H9 (cell line): ENCODE measurements around the gene TMEM272. TPM values are rescaled to one million over a fixed set of nuclear protein-coding genes. Genes with fewer than 3 reads are reported as not detected.

Experiments used
- DNase-seq: peaks from one replicate; pipeline ENCODE4 v3.0.0-alpha.2; 2017
- H2AFZ ChIP-seq: one replicate; pipeline ENCODE4 v1.6.1; 2013; ENCODE audit warnings: mild to moderate bottlenecking, low read length, control low read depth, moderate library complexity
- H2AK5ac ChIP-seq: 2 replicates; pipeline ENCODE4 v1.6.1; 2013; ENCODE audit warnings: low read length, control low read depth, mixed read lengths; ENCODE audit not compliant: insufficient read length
- H2BK120ac ChIP-seq: one replicate; pipeline ENCODE4 v1.6.1; 2013; ENCODE audit warnings: low read depth, mild to moderate bottlenecking, low read length, control low read depth, inconsistent platforms; ENCODE audit not compliant: poor library complexity, severe bottlenecking
- H2BK12ac ChIP-seq: 2 replicates; pipeline ENCODE4 v1.6.1; 2013; ENCODE audit warnings: low read length, control low read depth, mixed read lengths, low read depth; ENCODE audit not compliant: insufficient read length
- H2BK15ac ChIP-seq: 2 replicates; pipeline ENCODE4 v1.6.1; 2013; ENCODE audit warnings: low read depth, low read length, control low read depth
- H2BK20ac ChIP-seq: one replicate; pipeline ENCODE4 v1.6.1; 2013; ENCODE audit warnings: low read depth, mild to moderate bottlenecking, low read length, control low read depth, inconsistent platforms; ENCODE audit not compliant: poor library complexity, severe bottlenecking
- H2BK5ac ChIP-seq: 2 replicates; pipeline ENCODE4 v1.6.1; 2013; ENCODE audit warnings: low read length, control low read depth, mixed read lengths; ENCODE audit not compliant: insufficient read length
- H3K14ac ChIP-seq: 2 replicates; pipeline ENCODE4 v1.6.1; 2013; ENCODE audit warnings: low read length, control low read depth; ENCODE audit not compliant: insufficient read depth
- H3K18ac ChIP-seq: 2 replicates; pipeline ENCODE4 v1.6.1; 2013; ENCODE audit warnings: low read depth, mild to moderate bottlenecking, mixed read lengths, low read length, control low read depth; ENCODE audit not compliant: insufficient read length
- H3K23ac ChIP-seq: 2 replicates; pipeline ENCODE4 v1.6.1; 2013; ENCODE audit warnings: low read length, control low read depth, mixed read lengths, low read depth; ENCODE audit not compliant: insufficient read length
- H3K23me2 ChIP-seq: 2 replicates; pipeline ENCODE4 v1.6.1; 2013; ENCODE audit warnings: low read depth, mild to moderate bottlenecking, mixed read lengths, low read length, control low read depth; ENCODE audit not compliant: insufficient read length, poor library complexity, severe bottlenecking
- H3K27ac ChIP-seq: 2 replicates; pipeline ENCODE4 v1.5.1; 2013; ENCODE audit warnings: low read length, control low read depth, mixed read lengths, low read depth; ENCODE audit not compliant: insufficient read length
- H3K27me3 ChIP-seq: 2 replicates; pipeline ENCODE4 v1.6.1; 2013; ENCODE audit warnings: low read length, control low read depth, inconsistent platforms; ENCODE audit not compliant: insufficient read depth
- H3K4ac ChIP-seq: 2 replicates; pipeline ENCODE4 v1.6.1; 2013; ENCODE audit warnings: low read depth, mild to moderate bottlenecking, control low read depth, inconsistent platforms, low read length, moderate library complexity
- H3K4me1 ChIP-seq: 2 replicates; pipeline ENCODE4 v1.6.1; 2013; ENCODE audit warnings: low read length, control low read depth, inconsistent platforms; ENCODE audit not compliant: insufficient read depth
- H3K4me2 ChIP-seq: 2 replicates; pipeline ENCODE4 v1.6.1; 2013; ENCODE audit warnings: low read length, control low read depth, mixed read lengths; ENCODE audit not compliant: insufficient read length, insufficient read depth
- H3K56ac ChIP-seq: 2 replicates; pipeline ENCODE4 v1.6.1; 2013; ENCODE audit warnings: low read depth, mild to moderate bottlenecking, mixed read lengths, low read length, control low read depth; ENCODE audit not compliant: insufficient read length
- H3K79me1 ChIP-seq: 2 replicates; pipeline ENCODE4 v1.6.1; 2013; ENCODE audit warnings: low read depth, mild to moderate bottlenecking, moderate library complexity, low read length, control low read depth, inconsistent platforms; ENCODE audit not compliant: insufficient read depth, poor library complexity, severe bottlenecking
- H3K79me2 ChIP-seq: 2 replicates; pipeline ENCODE4 v1.6.1; 2013; ENCODE audit warnings: low read length, control low read depth, inconsistent platforms; ENCODE audit not compliant: insufficient read depth
- H3K9ac ChIP-seq: 2 replicates; pipeline ENCODE4 v1.6.1; 2013; ENCODE audit warnings: low read length, control low read depth, mixed read lengths; ENCODE audit not compliant: insufficient read length; ENCODE audit errors: extremely low read depth
- H3K9me3 ChIP-seq: one replicate; pipeline ENCODE4 v1.6.1; 2013; ENCODE audit warnings: low read depth, low read length, inconsistent platforms; ENCODE audit not compliant: control insufficient read depth
- H3T11ph ChIP-seq: one replicate; pipeline ENCODE4 v1.6.1; 2013; ENCODE audit warnings: mild to moderate bottlenecking, low read length, control low read depth, inconsistent platforms
- H4K20me1 ChIP-seq: one replicate; pipeline ENCODE4 v1.6.1; 2013; ENCODE audit not compliant: control insufficient read depth, insufficient read length, insufficient read depth
- H4K5ac ChIP-seq: 2 replicates; pipeline ENCODE4 v1.6.1; 2013; ENCODE audit warnings: low read depth, mild to moderate bottlenecking, mixed read lengths, low read length, control low read depth; ENCODE audit not compliant: insufficient read length
- H4K8ac ChIP-seq: replicated peaks from 2 replicates; pipeline ENCODE4 v1.6.1; 2013; ENCODE audit warnings: low read length, control low read depth, mixed read lengths, low read depth; ENCODE audit not compliant: insufficient read length
- H4K91ac ChIP-seq: 2 replicates; pipeline ENCODE4 v1.6.1; 2013; ENCODE audit warnings: low read depth, mild to moderate bottlenecking, moderate library complexity, mixed read lengths, low read length, control low read depth; ENCODE audit not compliant: insufficient read length
- H3K27ac Mint-ChIP-seq, 3 experiments: 2 replicates in 2 of 3; 3 replicates in 1 of 3; pipeline ENCODE4 v1.8.0; 2020 to 2021; ENCODE audit warnings: mixed read lengths in 3 of 3, mild to moderate bottlenecking in 1 of 3, moderate library complexity in 1 of 3
- H3K27me3 Mint-ChIP-seq: 2 replicates; pipeline ENCODE4 v1.8.0; 2021; ENCODE audit warnings: low read depth, mild to moderate bottlenecking, moderate library complexity, mixed read lengths
- H3K36me3 Mint-ChIP-seq, 3 experiments: 2 replicates in 2 of 3; 3 replicates in 1 of 3; pipeline ENCODE4 v1.8.0; 2020 to 2021; ENCODE audit warnings: low read depth in 3 of 3, mixed read lengths in 3 of 3; ENCODE audit not compliant: insufficient read depth in 1 of 3
- H3K4me1 Mint-ChIP-seq, 2 experiments: 2 replicates each; pipeline ENCODE4 v1.8.0; 2020; ENCODE audit warnings: mixed read lengths in 2 of 2
- H3K4me3 Mint-ChIP-seq, 2 experiments: 2 replicates in 1 of 2; 3 replicates in 1 of 2; pipeline ENCODE4 v1.8.0; 2020 to 2021; ENCODE audit warnings: mild to moderate bottlenecking in 2 of 2, mixed read lengths in 2 of 2, moderate library complexity in 1 of 2
- H3K9me3 Mint-ChIP-seq, 2 experiments: 2 replicates in 1 of 2; 3 replicates in 1 of 2; pipeline ENCODE4 v1.8.0; 2020; ENCODE audit warnings: mild to moderate bottlenecking in 2 of 2, mixed read lengths in 2 of 2, moderate library complexity in 1 of 2
- CTCF ChIP-seq: fragments of 200-600 bp; sonication (generic); conservative IDR thresholded peaks from 3 replicates; pipeline ENCODE4 v1.8.0; 2021; ENCODE audit warnings: antibody characterized with exemption, mild to moderate bottlenecking
- WGBS: extraction: QIAGEN DNeasy Blood & Tissue Kit; methylation state at CpG from one replicate; pipeline ENCODE4 v1.1.7; 2013; ENCODE audit warnings: missing lambda C conversion rate, low lambda C conversion rate, mixed read lengths; ENCODE audit not compliant: insufficient read length; ENCODE audit errors: extremely low coverage; 5-methylcytosine and 5-hydroxymethylcytosine counted together
- total RNA-seq: library from RNA; stranded (reverse); gene quantifications from 2 replicates; pipeline ENCODE4 v1.2.1, GENCODE V29; 2021

Gene TMEM272
- total RNA-seq, 1 experiment from 2014 or later: not detected

GRCh38 chr13:51793570-51794271 lies 51.3 kb downstream of the TMEM272 start:
- Histone ChIP-seq H2AFZ (no peak overlapping the region), H3T11ph (no peak overlapping the region), H4K5ac (no peak overlapping the region), H3K9ac (no peak overlapping the region), H2BK12ac (no peak overlapping the region), H4K8ac (no peak overlapping the region), H3K18ac (no peak overlapping the region), H3K79me2 (no peaks in the 10 kb centered on the region), H2AK5ac (no peak overlapping the region), H3K56ac (no peak overlapping the region), H2BK120ac (no peak overlapping the region), H3K4ac (no peak overlapping the region), H3K23ac (no peak overlapping the region), H3K4me1 (no peaks in the 10 kb centered on the region; the same call in 1 of the 2 replicates), H4K20me1 (no peaks in the 10 kb centered on the region), H2BK20ac (no peak overlapping the region), H3K14ac (no peak overlapping the region), H4K91ac (no peak overlapping the region), H3K9me3 (no peaks in the 10 kb centered on the region), H3K27me3 (no peaks in the 10 kb centered on the region), H3K79me1 (no peaks in the 10 kb centered on the region), H3K27ac (no peak overlapping the region), H3K4me2 (no peak overlapping the region), H2BK5ac (no peak overlapping the region), H3K23me2 (no peaks in the 10 kb centered on the region), H2BK15ac (no peak overlapping the region)
- Mint-ChIP-seq H3K9me3 (no peaks in the 10 kb centered on the region), H3K4me1 (peaks cover 11 to 16% of the 10 kb centered on the region in 2 experiments), H3K27ac (peak overlapping the region in 1 of 3 experiments; percentile 17; a peak in 1 of 7 replicates), H3K36me3 (peaks cover 2 to 20% (median 7%) of the 10 kb centered on the region in 3 experiments; a peak in 6 of 7 replicates), H3K27me3 (no peaks in the 10 kb centered on the region), H3K4me3 (no peak overlapping the region)
- no CpG with 5 or more reads among the region's 6 CpGs for whole genome bisulfite sequencing
- TF ChIP-seq CTCF: no peak
- no peak for DNase-seq
